ENCODE measurements around the gene CLMP.

- no peak for TF ChIP-seq CTCF (IDR thresholded peaks at IDR 0.05; ENCODE audit: low read depth, low read length, missing input control)
- TF ChIP-seq YY1 (IDR thresholded peaks at IDR 0.05) = no peak
- TF ChIP-seq SP1 (IDR thresholded peaks at IDR 0.05) = no peak
- no peak for TF ChIP-seq MAX (IDR thresholded peaks at IDR 0.05)
- no peak for TF ChIP-seq HNF4G (IDR thresholded peaks at IDR 0.05)
- TF ChIP-seq ATF3 (IDR thresholded peaks at IDR 0.05) = no peak
- no peak for TF ChIP-seq RAD21 (IDR thresholded peaks at IDR 0.05)
- TF ChIP-seq TAF1 (conservative IDR thresholded peaks at IDR 0.05) = no peak
- no peak for TF ChIP-seq NR2F2 (IDR thresholded peaks at IDR 0.05)
- no peak for TF ChIP-seq JUND (IDR thresholded peaks at IDR 0.05)
- no peak for TF ChIP-seq EGR1 (IDR thresholded peaks at IDR 0.05; ENCODE audit: low read depth in 2 of 2)
Measured at GRCh38 chr11:123046473-123047259, 148.4 kb downstream of the CLMP start.
